ENCODE measurements around the gene ZNF385B. TPM values are rescaled to one million over a fixed set of nuclear protein-coding genes. Genes with fewer than 3 reads are reported as not detected.

Gene ZNF385B
- total RNA-seq, 1 experiment from 2014 or later, result not detected

DNA sequence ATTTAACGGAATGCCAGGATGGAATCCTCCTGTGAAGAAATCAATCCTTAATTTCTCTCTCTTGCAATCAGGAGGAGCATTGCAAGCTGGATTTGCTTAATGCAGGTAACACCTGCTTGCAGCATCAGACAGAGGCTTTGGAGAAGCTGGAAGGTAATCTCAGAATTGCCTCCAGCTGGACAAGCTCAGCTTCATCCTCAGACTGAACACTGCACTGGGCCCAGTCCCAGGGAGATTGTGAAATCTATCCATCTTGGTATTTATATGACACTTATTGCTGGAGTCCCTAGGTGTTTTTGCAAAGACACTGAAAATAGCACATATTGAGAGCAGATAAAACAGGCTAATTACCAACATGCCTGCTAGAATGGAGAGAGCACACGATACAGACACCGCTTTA is 417.4 kb downstream of the ZNF385B start:
- no peak for DNase-seq (ENCODE audit: low read depth)

- no peak for DNase-seq (ENCODE audit: low read depth)
Observed at GRCh38 chr2:179443180-179443579, 418.2 kb downstream of the ZNF385B start.

DNA sequence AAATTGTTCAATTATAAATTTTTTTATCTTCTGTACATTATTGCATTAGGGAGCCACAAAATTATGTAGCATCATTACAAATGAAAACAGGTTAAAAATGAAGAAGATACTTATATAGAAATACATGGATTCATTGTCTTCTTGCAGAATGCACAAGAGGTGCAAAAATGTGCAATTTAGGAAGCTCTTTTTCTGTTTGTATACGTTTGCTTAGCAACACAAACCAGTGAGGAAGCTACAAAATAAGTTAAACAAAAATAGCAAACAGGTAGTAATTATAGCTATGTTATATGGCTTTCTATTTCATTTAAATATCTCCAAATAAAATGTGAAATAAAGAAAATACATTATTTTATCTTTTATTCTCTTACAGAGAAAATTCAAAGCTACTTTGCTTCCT is 419.2 kb downstream of the ZNF385B start:
- DNase-seq (ENCODE audit: low read depth), result no peak

DNA sequence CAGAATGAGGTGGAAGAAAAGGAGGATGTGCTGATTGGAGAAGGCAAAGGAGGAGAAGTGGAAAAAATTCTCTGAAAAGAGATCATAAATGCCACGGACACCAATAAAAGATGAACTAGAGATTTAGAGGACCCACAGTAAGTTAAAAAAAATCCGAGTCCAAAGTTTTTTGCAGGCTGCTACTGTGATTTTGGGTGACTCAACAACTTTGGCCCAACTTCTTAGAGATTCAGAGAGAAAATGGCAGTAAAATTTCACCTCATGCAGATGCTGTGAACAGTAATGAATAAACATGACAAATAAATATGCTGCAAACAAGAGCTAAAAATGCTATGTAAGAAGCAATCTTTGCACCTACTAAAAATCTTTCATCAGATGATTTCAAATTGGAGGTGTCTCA is 419.9 kb downstream of the ZNF385B start:
- DNase-seq (ENCODE audit: low read depth), result no peak

DNA sequence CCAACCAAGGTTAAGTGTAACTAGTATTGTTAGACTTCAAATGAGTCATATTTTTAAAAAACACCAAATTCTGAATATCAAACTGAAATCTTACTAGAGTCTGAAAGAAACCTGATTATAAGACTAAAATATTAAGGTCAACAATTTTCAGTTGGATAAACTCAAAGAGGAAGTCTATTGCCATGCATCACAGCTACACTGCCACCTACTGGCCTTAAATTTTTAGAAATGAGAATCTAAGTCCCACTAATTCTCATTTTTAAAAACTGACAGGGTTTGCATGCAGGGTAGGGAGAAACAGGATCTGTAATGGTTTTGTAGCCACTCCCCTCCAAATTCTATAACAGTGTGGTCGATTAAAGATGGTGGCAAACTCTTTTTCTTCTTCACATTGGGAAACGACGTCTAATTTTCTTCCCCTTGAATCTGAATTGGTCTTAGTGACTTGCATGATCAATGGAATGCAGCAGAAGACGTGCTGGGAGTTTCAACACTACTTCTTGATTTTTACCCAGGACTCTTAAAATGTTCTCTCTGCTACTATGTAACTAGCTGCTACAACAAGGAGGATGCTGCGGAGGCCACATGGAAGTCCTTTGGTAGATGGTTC is 420.7 kb downstream of the ZNF385B start:
- peak; percentile 7 for DNase-seq (ENCODE audit: low read depth)

- DNase-seq (ENCODE audit: low read depth), result no peak
Observed at GRCh38 chr2:179438654-179439053, 422.8 kb downstream of the ZNF385B start.

GRCh38 chr2:179437430-179437829 is 424.0 kb downstream of the ZNF385B start:
- no peak for DNase-seq (ENCODE audit: low read depth)

DNA sequence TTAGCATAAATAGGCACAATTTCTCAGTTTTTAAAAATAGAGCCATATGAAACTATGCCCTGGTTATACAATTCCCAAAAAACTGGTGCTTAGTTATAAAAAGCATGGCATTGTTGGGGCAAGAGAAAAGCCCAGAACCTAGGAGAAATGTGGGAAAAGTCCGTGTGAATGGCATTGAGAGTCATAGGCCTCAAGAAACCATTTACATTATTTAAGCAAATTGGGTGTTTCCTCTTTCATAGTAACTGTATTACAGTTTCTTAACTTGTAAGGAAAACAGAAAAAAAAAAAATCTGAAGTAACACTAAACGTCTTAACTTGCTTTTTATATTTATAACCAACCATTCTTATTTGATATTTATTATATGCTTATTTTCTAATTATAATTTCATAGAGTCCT is 425.8 kb downstream of the ZNF385B start:
- no peak for DNase-seq (ENCODE audit: low read depth)

GRCh38 chr2:179435000-179435399 is 426.4 kb downstream of the ZNF385B start:
- DNase-seq (ENCODE audit: low read depth), result no peak

DNA sequence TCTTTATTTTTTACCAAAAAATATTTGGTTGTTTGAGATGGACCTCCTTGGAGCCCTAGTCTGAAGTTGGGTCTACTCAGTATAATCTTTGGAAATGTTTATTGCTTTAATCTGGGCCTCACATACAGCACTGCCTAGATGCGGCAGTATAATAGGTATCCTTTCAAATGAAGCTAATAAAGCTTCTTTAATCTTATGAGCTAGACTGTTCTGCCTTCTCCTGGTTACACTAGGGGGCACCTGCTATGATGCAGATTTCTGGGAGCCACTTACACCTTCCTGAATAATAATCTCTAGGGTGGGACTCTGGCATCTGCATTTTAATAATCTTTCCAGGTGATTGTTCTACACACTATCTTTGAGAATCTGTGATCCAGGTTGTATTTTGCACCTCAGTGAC is 427.1 kb downstream of the ZNF385B start:
- no peak for DNase-seq (ENCODE audit: low read depth)

GRCh38 chr2:179432751-179433150 is 428.7 kb downstream of the ZNF385B start:
- no peak for DNase-seq (ENCODE audit: low read depth)

DNA sequence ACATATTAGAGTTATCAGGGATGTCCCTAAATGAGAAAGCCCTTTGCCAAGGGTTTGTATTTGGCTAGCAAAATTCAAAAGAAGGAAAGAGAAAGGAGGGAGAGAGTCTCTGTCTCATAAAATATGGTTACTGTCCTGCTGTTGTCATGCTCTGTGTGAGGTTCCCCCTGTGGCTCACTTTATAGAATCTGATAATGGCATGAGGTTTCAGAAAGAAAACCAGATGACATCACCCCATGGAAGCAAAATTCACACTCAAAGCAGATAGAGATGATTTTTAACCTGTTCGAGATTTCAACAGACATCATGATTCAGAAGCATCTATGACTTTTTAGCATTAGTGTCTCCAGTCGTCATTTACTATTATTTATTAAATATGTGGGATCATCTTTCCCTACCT is 431.8 kb downstream of the ZNF385B start:
- no peak for DNase-seq (ENCODE audit: low read depth)

DNA sequence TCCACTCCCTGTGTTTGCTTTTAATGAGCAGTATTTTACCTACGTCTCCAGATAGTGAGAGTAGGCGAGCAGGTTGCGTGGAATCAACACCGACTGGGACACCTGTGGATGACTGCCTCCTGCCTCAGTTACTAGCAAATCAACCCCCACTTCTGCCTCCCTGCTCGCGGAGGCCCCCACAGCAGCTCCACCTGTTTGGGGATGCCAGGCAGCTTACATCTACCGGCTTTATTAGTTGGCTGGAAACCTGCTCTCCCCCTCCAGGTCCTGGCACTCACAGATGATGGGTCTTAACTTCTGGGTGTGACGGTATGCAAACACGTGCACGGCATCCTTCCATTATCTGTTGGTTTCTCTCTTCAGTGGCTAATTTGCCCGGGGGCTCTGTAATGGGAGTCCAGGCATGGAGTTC is 432.3 kb downstream of the ZNF385B start:
- no peak for DNase-seq (ENCODE audit: low read depth)

GRCh38 chr2:179428649-179429048 is 432.8 kb downstream of the ZNF385B start:
- no peak for DNase-seq (ENCODE audit: low read depth)

DNA sequence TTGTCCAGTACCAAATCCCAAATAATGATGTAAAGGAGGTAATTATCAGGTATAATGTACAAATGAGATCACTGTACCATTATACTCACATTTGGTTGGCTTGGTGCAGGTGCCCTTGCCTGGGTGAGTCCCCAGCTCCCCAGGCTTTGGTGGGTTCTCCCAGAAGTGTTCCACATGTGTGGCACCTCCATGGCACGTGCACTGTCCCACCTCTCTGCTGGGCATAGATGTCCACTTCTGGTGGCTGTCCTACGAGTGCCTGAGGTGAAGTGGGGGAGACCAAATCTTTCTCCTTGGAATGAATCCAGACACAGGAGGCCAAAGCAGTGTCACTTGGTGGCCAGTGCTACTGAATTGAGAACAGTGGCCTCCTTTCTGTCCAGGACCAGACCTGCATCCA is 434.3 kb downstream of the ZNF385B start:
- DNase-seq (ENCODE audit: low read depth), result no peak

DNA sequence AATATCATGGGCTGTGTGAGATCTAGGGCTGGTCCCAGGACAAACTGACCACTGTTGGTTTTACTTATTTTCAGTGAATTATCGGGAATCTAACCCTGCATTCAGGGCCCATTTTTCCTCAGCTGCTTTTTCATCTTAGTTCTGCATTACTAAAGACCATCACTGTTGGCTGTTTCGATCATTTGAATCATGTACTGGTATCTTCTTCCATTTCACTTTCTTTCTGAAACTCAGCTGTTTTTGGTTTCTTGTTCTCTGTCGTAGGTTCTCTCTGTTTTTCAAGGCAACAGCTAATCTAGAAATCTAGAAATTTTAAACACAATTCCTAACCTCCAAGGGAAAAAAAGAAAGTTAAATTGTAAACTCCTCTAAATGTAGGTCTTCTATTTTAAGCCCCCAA is 436.8 kb downstream of the ZNF385B start:
- no peak for DNase-seq (ENCODE audit: low read depth)

GRCh38 chr2:179422037-179422643 is 439.3 kb downstream of the ZNF385B start:
- peak; percentile 36 for DNase-seq (ENCODE audit: low read depth)

DNA sequence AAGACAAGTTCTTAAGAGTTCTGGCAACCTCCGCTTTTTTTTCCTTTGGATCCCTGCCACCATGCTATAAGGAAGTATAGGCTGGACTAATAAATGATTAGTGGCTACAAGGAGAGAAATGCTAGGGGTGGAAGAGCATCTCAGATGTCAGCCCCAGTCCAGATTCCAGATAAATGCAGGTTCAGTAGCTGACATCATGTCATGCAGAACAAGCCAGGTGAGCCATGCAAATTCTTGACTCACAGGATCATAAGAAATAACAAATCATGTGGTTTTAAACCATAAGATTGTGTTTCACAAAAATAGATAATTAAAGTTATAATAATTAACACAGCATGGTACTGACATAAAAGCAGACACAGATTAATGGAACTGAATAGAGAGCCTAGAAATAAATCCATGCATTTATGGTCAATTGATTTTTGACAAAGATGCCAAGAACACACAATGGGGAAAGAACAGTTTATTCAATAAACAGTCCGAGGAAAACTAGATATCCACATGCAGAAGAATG is 443.9 kb downstream of the ZNF385B start:
- DNase-seq (ENCODE audit: low read depth), result no peak

GRCh38 chr2:179412112-179412511 is 449.3 kb downstream of the ZNF385B start:
- no peak for DNase-seq (ENCODE audit: low read depth)

DNA sequence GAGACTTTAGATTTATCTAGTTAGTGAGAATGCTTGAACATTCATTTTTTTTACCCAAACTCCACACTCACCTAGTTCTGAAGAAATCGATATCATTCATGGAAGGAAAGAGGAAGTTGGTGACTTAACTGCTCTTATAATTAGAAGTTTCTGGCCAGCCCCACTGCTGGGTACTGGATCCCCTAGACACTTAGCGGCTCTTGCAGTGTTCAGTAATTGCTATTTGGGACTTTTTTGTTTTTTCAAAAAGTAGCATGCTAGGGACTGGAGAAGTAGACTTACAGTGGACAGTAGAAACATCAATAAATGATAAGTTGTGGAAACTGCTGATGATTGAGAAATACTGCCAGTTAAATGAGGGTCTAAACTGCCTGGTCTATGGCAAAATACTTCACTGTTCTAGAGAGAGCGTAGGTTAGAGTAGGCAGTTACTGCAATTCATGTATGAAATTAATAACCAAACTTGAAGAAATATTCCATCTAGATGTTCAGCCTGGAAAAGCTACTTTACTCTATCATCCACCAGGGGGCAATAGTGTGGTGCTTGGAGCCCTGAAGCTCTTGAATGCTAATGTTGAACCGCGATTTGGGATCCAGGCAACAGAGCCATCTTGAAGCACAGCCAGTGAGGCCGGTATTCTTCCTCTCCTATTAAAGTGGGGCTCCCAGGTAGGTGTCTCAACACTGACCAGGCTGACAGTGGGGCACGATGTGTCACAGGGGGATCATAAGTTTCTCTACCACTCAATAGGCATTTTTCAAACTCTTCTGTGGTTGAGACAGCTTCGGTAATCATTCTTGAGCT is 450.7 kb downstream of the ZNF385B start:
- DNase-seq (ENCODE audit: low read depth), result peak; percentile 37

DNA sequence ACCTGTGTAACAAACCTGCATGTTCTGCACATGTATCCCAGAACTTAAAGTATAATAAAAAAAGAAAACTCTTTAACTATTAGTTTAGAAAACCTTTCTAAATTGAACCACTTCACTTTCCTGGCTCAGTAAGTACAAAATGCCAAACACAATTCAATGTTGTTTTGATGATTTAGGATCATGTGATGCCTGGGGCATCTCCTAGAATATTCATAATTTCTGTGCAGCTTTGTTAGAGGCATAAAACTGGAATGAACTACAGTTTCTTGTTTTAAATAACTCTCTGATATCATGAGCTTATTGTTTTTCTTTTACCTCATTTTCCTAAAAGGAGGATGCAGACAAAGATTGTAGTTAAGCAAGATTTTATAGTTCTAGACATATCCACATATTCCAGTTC is 457.8 kb downstream of the ZNF385B start:
- DNase-seq (ENCODE audit: low read depth), result no peak

DNA sequence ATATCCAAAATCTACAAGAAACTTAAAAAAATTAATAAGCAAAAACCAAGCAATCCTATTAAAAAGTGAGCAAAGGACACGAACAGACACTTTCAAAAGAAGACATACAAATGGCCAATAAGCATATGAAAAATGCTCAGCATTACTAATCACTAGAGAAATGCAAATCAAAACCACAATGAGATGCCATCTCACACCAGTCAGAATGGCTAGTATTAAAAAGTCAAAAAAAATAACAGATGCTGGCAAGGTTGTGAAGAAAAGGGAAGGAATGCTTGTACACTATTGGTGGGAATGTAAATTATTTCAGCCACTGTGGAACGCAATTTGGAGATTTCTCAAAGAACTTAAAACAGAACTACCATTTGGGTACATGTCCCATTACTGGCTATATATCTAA is 467.9 kb downstream of the ZNF385B start:
- no peak for DNase-seq (ENCODE audit: low read depth)

All from Daoy (cell line).